HG03521 (cell line): Measurements from ENCODE around the gene CAMK2D.

Source experiments
- ATAC-seq: cut with Tn5 transposase; IDR thresholded peaks from one replicate; pipeline ENCODE4 v1.9.1; 2021; ENCODE audit warnings: mild to moderate bottlenecking, moderate library complexity; ENCODE audit not compliant: unreplicated experiment

CAMK2D gene

DNA sequence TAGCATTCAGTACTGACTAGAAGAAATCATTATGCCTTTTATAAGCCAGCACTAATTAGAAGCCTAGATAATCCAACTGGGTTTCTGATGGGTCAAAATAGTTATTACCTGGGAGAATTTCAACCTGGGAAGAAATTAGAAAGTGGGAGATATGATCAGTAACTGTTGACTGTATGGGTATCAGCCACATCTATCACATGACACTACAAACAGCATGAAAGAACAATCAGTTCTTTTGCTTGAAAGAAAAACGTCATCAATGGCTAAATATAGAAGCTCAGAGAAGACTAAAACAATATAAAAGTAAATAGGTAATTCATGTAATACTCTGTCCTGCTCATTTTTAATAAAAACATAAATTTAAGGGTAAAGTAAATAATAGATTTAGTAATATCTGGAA lies 145.1 kb downstream of the CAMK2D start:
- ATAC-seq = no peak

DNA sequence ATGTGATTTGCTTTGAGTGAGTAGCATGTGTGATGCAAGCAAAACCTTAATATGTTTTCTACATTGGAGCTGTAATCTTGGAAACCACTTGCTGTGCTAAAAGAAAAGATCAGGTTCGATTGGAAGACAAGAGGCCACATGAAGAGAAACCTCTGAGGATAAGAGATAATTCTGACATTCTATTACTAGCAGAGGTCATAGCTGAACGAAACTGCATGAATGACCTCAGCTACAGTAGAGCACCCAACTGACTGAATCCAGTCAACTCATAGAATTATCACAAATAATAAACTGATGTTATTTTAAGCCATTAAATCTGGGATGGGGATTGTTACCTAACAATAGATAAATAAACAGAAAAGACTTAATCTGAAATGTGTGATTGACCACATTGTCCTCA lies 147.1 kb downstream of the CAMK2D start:
- no peak for ATAC-seq

DNA sequence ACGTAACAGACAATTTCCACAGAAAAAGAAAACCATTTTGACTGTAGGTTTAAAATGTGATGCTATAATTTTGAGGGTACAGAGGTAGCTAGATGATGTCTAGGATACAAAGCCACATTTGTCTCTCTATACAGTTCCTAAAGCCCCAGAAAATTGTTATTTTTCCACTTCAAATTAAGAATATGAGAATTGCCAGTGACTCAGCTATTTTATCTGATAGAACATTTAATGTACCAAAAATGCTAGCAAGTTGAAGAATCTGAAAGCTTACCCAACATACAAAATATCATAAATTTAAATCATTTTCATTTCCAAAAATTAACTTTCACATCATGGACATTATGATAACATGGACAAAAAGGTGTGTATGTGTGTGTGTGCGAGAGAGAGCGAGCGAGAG lies 148.0 kb downstream of the CAMK2D start:
- ATAC-seq = no peak

DNA sequence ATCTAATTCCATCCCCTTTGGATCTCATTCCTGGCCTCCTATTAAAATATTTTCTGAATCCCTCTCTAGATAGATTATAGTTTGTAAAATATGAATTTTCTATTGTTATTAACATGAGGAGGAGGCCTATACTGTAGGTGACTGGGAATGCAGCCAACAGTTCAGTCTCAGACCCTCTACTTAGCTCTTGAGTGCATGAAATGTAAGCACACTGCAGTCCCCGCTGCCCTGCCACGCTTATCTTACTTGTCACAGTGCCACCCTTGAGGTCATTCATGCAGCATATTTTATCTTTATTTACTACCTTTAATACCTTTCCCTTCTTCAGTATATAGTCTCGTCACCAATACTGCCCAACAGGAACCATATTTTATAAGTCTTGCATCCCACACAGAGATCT lies 151.0 kb downstream of the CAMK2D start:
- ATAC-seq = no peak

- peak; percentile 65 for ATAC-seq
These were observed 153.5 kb downstream of the CAMK2D start for GRCh38 chr4:113607998-113608397.

DNA sequence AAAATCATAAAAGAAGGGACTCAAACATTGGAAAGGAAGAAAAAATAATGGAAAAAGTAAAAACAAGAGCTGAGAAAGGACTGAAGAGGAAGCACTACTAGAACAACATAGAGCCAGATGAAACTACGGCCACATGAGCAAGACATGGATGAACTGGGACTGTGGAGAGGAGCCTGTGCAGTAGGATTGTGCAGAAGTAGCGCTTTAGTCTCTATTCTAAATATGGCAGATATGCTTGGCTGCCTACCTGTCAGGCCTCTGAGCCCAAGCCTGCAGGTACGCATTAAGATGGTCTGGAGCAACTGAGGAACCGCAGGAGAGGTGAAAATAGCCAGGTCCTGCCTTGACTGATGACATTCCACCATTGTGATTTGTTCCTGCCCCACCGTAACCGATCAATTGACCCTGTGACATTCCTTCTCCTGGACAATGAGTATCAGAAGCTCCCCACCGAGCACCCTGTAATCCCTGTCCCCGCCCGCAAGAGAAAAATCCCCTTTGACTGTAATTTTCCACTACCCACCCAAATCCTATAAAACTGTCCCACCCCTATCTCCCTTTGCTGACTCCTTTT lies 154.3 kb downstream of the CAMK2D start:
- ATAC-seq = no peak

- no peak for ATAC-seq
These were observed 156.6 kb downstream of the CAMK2D start for GRCh38 chr4:113604955-113605354.

- ATAC-seq = no peak
These were observed 157.6 kb downstream of the CAMK2D start for GRCh38 chr4:113603911-113604310.

DNA sequence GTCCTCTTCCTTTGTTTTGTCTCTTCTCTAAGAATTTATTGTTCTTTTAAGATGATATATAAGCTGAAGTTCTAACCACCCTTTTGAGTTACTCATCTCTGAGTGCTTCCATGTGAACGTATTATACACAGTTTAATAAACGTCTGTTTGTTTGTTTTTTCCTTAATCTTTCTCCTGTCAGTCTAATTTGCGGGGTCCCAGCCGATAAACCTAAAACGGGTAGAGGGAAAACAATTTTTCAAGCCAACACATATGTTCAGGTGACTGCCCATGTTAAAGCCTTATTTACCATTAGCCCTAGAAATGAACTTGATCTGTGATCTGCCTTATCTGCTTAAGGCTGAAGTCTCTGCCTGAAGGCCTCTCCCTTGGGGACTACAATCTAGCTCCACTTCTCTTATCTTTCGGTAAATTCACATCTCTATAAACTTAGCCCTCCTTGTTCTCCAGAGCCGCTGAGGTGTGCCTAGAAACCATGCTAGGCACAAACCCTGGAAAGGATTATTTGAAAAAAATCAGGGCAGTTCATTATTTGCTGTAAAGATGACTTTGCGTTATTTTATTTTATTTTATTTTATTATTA lies 158.8 kb downstream of the CAMK2D start:
- no peak for ATAC-seq

DNA sequence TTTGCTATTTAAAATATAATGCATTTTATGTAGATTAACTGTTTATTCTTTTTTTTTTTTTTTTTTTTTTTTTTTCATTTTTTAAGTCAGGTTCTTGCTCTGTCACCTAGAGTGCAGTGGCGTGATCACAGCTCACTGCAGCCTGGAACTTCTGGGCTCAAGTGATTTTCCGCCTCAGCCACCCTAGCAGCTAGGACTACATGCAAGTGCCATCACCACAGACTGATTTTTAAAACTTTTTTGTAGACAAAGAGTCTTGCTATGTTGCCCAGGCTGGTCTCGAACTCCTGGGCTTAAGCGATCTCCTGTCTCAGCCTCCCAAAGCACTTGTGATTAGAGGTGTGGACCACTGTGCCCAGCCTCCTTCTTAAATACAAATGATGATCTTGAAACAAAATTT lies 159.9 kb downstream of the CAMK2D start:
- no peak for ATAC-seq

- ATAC-seq = no peak
These were observed 165.1 kb downstream of the CAMK2D start for GRCh38 chr4:113596396-113596795.

- no peak for ATAC-seq
These were observed 167.3 kb downstream of the CAMK2D start for GRCh38 chr4:113594231-113594556.

DNA sequence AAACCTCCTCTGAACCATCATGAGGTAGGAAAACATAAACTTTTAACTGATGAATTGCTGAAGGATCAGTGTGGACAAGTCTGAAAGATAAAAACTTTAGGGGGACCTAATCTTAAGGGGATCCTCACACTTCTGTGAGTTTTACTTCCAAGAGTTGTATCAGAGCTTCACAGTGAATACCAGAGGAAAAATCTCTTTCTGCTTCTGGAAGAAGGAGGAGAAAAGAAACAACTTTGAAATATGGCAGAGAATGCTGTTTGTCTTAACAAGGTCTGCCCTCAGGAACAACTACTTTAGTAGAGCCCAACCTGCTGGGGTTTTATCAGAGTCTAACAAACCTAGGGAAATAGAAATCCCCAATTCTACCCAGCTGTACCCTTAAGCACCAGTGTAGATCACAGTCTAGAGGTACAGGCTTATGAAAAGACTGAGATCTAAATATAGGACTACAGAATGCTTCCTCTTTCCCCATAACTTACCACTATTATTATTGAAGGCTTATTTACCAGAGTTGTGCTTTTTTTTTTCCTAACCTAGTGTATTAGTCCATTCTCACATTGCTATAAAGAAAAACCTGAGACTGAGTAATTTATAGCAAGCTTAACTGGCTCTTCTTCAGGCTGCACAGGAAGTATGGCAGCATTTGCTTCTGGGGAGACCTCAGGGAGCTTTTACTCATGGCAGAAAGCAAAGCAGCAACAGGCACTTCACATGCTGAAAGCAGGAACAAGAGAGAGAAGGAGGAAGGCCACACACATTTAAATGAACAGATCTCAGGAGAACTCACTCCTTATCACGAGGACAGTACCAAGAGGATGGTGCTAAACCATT lies 167.9 kb downstream of the CAMK2D start:
- peak; percentile 64 for ATAC-seq

DNA sequence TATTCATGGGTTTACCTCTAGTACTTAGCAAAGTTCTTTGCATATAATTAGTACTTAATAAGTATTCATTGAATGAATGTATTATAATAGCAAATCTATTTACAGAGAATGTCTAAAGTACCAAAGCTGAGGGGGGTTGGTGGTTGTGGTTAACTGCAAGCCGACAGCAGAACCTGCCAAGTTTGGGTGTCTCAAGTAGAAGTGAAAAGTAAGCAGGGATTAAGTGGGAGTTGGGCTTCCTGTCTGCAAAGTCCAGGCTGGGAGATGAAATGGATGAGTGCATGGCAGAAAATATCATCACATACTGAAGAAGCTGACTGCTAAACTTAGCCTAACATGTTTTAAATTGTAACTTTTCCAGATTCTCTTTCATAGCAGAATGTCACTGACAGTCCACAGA lies 169.6 kb downstream of the CAMK2D start:
- no peak for ATAC-seq

GRCh38 chr4:113588895-113589668 lies 172.5 kb downstream of the CAMK2D start:
- no peak for ATAC-seq

DNA sequence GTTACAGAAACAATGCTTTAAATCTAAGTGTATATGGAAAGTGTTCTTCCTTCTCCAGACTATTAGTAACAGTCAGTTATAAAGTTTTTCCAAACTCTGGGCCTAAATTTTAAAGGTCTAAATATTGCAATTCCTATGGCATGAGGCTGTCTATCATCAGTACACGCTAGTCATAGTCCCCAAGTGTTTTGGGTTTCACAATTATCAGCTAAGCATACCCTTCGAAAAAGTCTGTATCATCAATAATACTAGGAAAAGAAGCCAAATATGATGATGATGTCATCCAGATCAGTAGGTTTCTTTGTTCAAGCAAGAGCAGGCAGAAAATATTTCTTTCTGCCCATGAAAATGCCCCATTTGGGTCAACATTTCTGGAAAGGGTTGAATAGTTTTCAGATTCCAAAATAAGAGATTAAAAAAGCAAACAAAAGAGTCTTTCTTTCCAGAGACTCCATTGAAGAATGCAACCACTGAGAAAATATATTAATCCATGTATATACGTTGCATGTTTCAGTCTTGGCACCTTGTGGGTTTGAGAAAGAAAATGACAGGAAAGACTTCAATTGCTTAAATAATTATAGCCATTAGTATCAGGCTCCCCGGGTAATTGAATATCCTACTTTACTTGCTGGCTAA lies 173.8 kb downstream of the CAMK2D start:
- ATAC-seq = no peak

DNA sequence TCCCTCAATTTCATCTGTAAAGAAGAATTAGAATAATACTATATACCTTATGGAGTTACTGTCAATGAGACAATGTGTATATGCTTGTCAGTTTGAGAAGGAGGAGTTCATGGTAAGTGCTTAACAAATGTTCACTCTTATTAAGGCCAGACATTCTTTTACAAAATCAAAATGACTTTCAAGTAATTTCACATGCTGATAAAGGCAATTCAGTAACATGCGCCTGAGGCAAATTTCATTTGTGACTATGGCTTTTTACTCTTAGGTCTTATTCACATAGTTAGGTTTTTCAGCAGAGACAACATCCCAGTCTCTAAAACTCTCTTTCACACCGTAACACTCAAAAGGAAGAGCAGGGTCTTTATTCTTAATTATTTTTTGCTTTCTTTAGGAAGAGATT lies 174.4 kb downstream of the CAMK2D start:
- no peak for ATAC-seq

DNA sequence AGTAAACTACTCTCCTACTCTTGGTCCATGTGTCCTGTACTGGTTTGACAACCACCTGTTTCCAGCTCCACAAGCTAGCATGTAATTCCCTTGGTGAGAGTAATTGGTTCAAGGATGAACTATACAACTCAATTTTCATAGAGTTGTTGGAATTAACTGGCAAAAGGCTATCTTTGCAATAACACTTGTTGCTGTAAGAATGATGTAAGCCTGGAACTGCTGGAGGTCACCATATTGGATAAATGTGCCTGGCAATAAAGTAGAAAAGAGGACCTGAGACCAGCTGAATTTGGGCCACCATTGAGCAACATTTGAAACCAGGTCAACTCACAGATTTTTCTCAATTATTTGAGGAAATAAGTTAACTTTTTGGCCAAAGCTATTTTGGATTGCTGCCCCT lies 175.5 kb downstream of the CAMK2D start:
- ATAC-seq = no peak

DNA sequence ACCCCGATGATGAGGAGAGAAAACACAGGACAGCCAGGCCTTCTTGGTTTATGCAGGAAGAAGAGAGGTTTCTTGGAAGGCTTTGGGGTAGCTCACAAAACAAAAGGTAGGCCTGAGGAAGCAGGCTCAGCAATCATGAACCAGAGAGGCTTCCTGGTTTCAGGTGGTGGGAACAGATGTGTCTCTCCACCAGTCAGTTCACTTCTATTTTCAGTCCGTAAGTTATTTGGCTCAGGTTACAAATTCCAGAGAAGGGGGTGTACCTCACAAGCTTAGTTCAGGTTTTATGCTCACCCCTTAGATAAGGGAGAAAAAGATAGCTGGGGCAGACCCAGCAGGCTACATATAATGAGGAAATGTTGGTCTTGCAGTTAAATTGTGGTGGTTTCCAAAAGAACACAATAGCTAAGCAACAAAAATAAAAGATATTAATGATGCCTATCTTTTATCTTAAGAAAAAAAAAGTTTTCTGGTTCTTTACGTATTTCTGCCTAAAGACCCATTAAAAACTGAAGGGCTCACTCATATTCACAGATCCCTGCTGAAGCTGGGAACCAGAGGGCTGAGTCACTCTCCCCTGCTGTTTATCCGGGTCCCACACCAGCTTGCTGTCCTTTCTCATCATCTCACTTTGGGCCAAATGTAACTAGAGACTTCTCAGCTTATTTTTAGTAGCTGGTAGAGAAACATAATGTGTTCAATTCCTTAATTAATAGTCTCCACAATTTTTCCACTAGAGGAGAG lies 177.0 kb downstream of the CAMK2D start:
- no peak for ATAC-seq

DNA sequence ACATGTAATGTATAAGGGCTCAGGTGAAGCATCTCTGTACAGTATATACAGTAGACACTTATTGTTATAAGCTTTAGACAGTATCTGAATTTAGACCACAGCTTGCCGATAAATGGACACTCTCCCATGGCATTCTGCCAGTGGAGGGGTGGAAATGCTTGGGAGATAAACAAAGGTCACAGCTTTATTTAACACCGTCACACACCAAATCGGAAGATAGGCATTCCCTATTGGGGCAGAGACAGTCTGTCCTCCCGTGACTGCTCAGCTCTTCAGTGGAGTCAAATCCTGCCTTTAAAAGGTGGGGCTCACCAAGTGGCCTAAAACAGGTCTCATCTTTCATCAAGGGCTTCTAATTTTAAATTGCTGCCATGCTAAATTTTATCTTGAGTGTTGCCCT lies 178.8 kb downstream of the CAMK2D start:
- no peak for ATAC-seq

- no peak for ATAC-seq
These were observed 182.2 kb downstream of the CAMK2D start for GRCh38 chr4:113579360-113579759.
